ENCODE results near the gene PRDM16.

The PRDM16 gene

GRCh38 chr1:3418600-3418999 is 349.6 kb downstream of the PRDM16 start:
- no peak for TF ChIP-seq EZH2phosphoT487 (IDR thresholded peaks at IDR 0.05; ENCODE audit: borderline replicate concordance)
- TF ChIP-seq, protein P1, sequence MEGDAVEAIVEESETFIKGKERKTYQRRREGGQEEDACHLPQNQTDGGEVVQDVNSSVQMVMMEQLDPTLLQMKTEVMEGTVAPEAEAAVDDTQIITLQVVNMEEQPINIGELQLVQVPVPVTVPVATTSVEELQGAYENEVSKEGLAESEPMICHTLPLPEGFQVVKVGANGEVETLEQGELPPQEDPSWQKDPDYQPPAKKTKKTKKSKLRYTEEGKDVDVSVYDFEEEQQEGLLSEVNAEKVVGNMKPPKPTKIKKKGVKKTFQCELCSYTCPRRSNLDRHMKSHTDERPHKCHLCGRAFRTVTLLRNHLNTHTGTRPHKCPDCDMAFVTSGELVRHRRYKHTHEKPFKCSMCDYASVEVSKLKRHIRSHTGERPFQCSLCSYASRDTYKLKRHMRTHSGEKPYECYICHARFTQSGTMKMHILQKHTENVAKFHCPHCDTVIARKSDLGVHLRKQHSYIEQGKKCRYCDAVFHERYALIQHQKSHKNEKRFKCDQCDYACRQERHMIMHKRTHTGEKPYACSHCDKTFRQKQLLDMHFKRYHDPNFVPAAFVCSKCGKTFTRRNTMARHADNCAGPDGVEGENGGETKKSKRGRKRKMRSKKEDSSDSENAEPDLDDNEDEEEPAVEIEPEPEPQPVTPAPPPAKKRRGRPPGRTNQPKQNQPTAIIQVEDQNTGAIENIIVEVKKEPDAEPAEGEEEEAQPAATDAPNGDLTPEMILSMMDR (conservative IDR thresholded peaks at IDR 0.05; ENCODE audit: low read length): no peak
- Histone ChIP-seq H3K36me3 (ENCODE audit: insufficient read depth, low read length) (no peaks in the 10 kb centered on the region), H3K9me3 (ENCODE audit: insufficient read depth, low read depth, low read length) (peaks cover 4% of the 10 kb centered on the region; the same call in 1 of the 2 replicates), H3K4me1 (ENCODE audit: insufficient read depth, low read length, poor library complexity, severe bottlenecking) (no peaks in the 10 kb centered on the region), H4K20me1 (ENCODE audit: insufficient read depth, low read length, poor library complexity, severe bottlenecking) (no peaks in the 10 kb centered on the region), H3F3A (ENCODE audit: low read depth) (no peaks in the 10 kb centered on the region), H3K27me3 (ENCODE audit: insufficient read depth, low read length, poor library complexity, severe bottlenecking) (no peaks in the 10 kb centered on the region), H3K9me2 (replicated peaks; ENCODE audit: low read depth, low read length) (no peaks in the 10 kb centered on the region), H3K9ac (ENCODE audit: low read depth, low read length, poor library complexity, severe bottlenecking) (no peak overlapping the region), H2AFZ (ENCODE audit: low read length) (no peak overlapping the region), H3K79me2 (ENCODE audit: insufficient read depth, low read length) (no peaks in the 10 kb centered on the region), H3K4me3 (ENCODE audit: low read length, poor library complexity, severe bottlenecking) (no peak overlapping the region), H3K4me2 (ENCODE audit: low read depth, low read length, poor library complexity, severe bottlenecking) (no peak overlapping the region)

DNA sequence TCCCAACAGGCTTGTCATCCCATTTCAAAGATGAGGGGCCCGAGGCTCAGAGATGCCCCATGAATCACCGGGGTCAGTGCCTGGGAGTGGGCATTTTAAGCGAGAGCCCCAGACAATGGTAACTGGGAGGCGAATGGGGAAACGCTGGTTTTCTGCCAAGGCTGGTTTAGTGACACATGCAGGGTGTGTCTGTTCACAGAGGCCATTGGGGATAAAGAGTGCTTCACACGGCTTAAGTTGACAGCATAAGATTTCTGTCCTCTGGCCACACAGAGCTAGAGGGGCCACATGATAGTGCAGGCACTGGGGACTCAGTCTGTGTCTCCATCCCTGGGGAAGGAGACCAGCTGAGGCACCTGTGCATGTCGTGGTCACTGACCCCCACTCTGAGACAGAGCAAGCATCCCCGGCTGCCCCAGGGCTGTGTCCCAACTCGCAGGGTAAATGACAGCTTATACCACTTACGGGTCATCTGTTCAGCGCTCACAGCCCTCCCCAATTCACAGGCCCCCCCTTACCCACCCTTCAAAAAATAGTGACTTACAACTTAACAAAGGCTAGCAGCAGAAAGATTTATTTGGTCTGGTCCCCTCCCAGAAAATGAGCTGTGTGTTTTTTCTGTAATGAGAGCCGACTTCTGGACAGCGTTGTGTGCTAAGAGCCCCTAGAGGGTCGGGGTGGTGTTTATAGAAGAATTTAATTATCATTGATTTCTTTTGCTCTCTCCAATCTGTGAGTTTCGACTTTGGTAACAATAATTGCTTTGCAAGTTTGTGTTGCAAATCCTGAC is 350.6 kb downstream of the PRDM16 start:
- peaks cover 4% of the 10 kb centered on the region; the same call in 1 of the 2 replicates for H3K9me3 ChIP-seq (ENCODE audit: insufficient read depth, low read depth, low read length)
- no peaks in the 10 kb centered on the region for H3K4me1 ChIP-seq (ENCODE audit: insufficient read depth, low read length, poor library complexity, severe bottlenecking)
- no peak overlapping the region for H3K9ac ChIP-seq (ENCODE audit: low read depth, low read length, poor library complexity, severe bottlenecking)
- no peaks in the 10 kb centered on the region for H3K79me2 ChIP-seq (ENCODE audit: insufficient read depth, low read length)
- no peaks in the 10 kb centered on the region for H3F3A ChIP-seq (ENCODE audit: low read depth)
- H3K9me2 ChIP-seq (replicated peaks; ENCODE audit: low read depth, low read length): no peaks in the 10 kb centered on the region
- H3K27me3 ChIP-seq (ENCODE audit: insufficient read depth, low read length, poor library complexity, severe bottlenecking): no peaks in the 10 kb centered on the region
- H3K36me3 ChIP-seq (ENCODE audit: insufficient read depth, low read length): no peaks in the 10 kb centered on the region
- no peak for TF ChIP-seq EZH2phosphoT487 (IDR thresholded peaks at IDR 0.05; ENCODE audit: borderline replicate concordance)
- TF ChIP-seq, protein P1 (conservative IDR thresholded peaks at IDR 0.05; ENCODE audit: low read length): no peak
- no peak overlapping the region for H3K4me2 ChIP-seq (ENCODE audit: low read depth, low read length, poor library complexity, severe bottlenecking)
- H3K4me3 ChIP-seq (ENCODE audit: low read length, poor library complexity, severe bottlenecking): no peak overlapping the region
- H4K20me1 ChIP-seq (ENCODE audit: insufficient read depth, low read length, poor library complexity, severe bottlenecking): no peaks in the 10 kb centered on the region
- no peak overlapping the region for H2AFZ ChIP-seq (ENCODE audit: low read length)

GRCh38 chr1:3420218-3420951 is 351.4 kb downstream of the PRDM16 start:
- Histone ChIP-seq H4K20me1 (ENCODE audit: insufficient read depth, low read length, poor library complexity, severe bottlenecking) (no peaks in the 10 kb centered on the region), H2AFZ (ENCODE audit: low read length) (no peak overlapping the region), H3K9me2 (replicated peaks; ENCODE audit: low read depth, low read length) (no peaks in the 10 kb centered on the region), H3K9ac (ENCODE audit: low read depth, low read length, poor library complexity, severe bottlenecking) (no peak overlapping the region), H3K27me3 (ENCODE audit: insufficient read depth, low read length, poor library complexity, severe bottlenecking) (no peaks in the 10 kb centered on the region), H3F3A (ENCODE audit: low read depth) (no peaks in the 10 kb centered on the region), H3K4me1 (ENCODE audit: insufficient read depth, low read length, poor library complexity, severe bottlenecking) (no peaks in the 10 kb centered on the region), H3K4me3 (ENCODE audit: low read length, poor library complexity, severe bottlenecking) (no peak overlapping the region), H3K79me2 (ENCODE audit: insufficient read depth, low read length) (no peaks in the 10 kb centered on the region), H3K9me3 (ENCODE audit: insufficient read depth, low read depth, low read length) (peaks cover 4% of the 10 kb centered on the region; the same call in 1 of the 2 replicates), H3K36me3 (ENCODE audit: insufficient read depth, low read length) (no peaks in the 10 kb centered on the region), H3K4me2 (ENCODE audit: low read depth, low read length, poor library complexity, severe bottlenecking) (no peak overlapping the region)
- TF ChIP-seq EZH2phosphoT487 (IDR thresholded peaks at IDR 0.05; ENCODE audit: borderline replicate concordance): no peak
- TF ChIP-seq, protein P1 (conservative IDR thresholded peaks at IDR 0.05; ENCODE audit: low read length): no peak
